ENCODE measurements around the gene KIF6.
"Not testable (repeated sequence)": the region's sequence is repeated elsewhere in the genome, so short reads cannot be mapped to it uniquely, and the experiment has no call there.

Gene KIF6

GRCh38 chr6:39706819-39707335 lies 18.3 kb downstream of the KIF6 start:
- no peak for DNase-seq

GRCh38 chr6:39702265-39702664 lies 22.9 kb downstream of the KIF6 start:
- DNase-seq, result no peak

- no peak for DNase-seq
Observed at GRCh38 chr6:39700362-39700761, 24.8 kb downstream of the KIF6 start.

- DNase-seq, result no peak
Observed at GRCh38 chr6:39698789-39699188, 26.4 kb downstream of the KIF6 start.

GRCh38 chr6:39696986-39697788 lies 28.0 kb downstream of the KIF6 start:
- DNase-seq, result no peak

- no peak for DNase-seq
Observed at GRCh38 chr6:39695447-39695846, 29.8 kb downstream of the KIF6 start.

- DNase-seq, result no peak
Observed at GRCh38 chr6:39693206-39693605, 32.0 kb downstream of the KIF6 start.

GRCh38 chr6:39688494-39688893 lies 36.7 kb downstream of the KIF6 start:
- no peak for DNase-seq

GRCh38 chr6:39686976-39687375 lies 38.2 kb downstream of the KIF6 start:
- no peak for DNase-seq

- no peak for DNase-seq
Observed at GRCh38 chr6:39685938-39686337, 39.3 kb downstream of the KIF6 start.

- no peak for DNase-seq
Observed at GRCh38 chr6:39685489-39685826, 39.8 kb downstream of the KIF6 start.

- DNase-seq, result no peak
Observed at GRCh38 chr6:39684790-39685488, 40.3 kb downstream of the KIF6 start.

- DNase-seq, result no peak
Observed at GRCh38 chr6:39681674-39682121, 43.5 kb downstream of the KIF6 start.

- DNase-seq, result no peak
Observed at GRCh38 chr6:39678914-39679313, 46.3 kb downstream of the KIF6 start.

- DNase-seq, result not testable (repeated sequence)
Observed at GRCh38 chr6:39677318-39677717, 47.9 kb downstream of the KIF6 start.

GRCh38 chr6:39670519-39670918 lies 54.7 kb downstream of the KIF6 start:
- DNase-seq, result no peak

- no peak for DNase-seq
Observed at GRCh38 chr6:39669973-39670342, 55.2 kb downstream of the KIF6 start.

GRCh38 chr6:39669207-39669972 lies 55.8 kb downstream of the KIF6 start:
- no peak for DNase-seq

- DNase-seq, result no peak
Observed at GRCh38 chr6:39666706-39667489, 58.3 kb downstream of the KIF6 start.

- DNase-seq, result no peak
Observed at GRCh38 chr6:39665861-39666260, 59.3 kb downstream of the KIF6 start.

- DNase-seq, result no peak
Observed at GRCh38 chr6:39664173-39664572, 61.0 kb downstream of the KIF6 start.

GRCh38 chr6:39657355-39658135 lies 67.7 kb downstream of the KIF6 start:
- no peak for DNase-seq

All from amniotic stem cell (primary cell).